Measurements from ENCODE around the gene MXRA8.
A peak's percentile ranks its signal among the peaks of the same experiment; 100 is the strongest.

MXRA8 gene

DNA sequence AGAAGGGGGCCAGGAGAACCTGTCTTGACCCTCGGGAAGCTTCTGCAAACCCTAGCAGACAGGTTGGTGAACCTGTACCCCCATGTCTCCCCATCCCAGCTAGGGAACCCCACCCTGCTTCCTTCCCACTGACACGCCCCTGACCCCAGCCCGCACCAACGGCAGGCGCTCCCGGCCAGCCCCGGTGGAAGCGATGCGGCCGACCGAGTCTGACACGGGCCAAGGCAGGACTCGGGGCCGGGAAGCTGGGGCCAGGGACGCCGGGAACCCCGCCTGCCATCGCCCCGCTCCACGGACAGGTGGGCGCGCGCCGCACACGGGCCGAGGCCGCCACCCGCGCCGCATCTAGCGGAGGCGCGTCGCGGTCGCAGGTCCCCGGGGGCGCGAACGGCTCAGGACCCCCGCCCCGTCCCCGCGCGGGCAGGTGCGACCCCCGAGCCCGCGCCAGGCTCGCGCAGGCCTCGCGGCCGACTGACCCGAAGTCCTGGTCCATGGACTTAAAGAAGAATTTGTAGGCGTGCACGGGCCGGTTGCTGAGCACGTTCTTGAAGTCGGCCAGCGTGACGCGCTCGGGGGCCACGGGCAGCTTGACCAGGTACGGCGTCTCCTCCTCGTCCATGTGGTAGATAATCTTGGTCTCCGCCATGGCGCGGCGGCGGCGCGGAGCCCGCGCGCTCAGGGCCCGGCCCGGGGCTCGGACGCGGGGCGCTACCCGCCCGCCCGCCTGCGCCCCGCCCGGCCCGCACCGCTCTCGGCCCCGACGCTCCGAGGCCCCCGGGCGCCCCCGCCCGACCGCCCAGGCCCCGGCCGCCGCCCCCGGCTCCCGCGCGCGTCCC lies 9.7 kb downstream of the MXRA8 start:
- no peak for DNase-seq

DNA sequence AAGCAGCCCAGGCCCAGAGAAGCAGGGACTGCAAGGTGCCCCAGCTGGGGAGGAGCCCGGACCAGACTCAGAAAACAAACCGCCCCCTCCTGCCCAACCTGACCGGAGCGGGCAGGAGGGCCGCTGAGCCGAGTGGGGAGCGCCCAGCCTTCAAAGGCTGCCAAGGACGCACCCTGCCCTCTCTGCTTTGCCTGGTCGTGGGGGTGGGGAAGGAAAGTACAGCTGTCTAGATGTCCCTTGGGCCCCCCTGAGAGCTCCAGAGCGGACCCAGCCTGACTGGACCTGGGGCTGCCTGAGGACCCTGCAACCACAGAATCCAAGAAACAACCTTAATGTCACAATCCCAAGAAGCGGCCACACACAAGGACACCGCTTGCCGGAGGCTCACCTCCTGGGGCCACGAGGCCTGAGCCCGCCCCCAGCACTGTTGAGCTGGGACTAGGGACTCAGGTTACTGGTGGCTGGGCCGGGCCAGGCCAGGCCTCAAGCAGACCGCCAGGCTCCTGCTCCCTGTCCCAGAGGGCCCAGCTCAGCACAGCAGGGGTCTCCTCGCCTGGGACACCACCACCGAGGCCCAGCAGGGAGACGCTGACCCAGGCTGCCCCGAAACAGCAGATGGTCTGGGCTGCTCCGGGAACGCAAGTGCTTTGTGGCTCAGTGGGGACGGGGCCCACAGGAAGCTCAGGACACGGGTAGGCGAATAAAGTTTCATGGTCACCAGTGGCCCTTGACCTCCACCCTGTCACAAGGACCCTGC lies 10.5 kb downstream of the MXRA8 start:
- no peak for DNase-seq

DNA sequence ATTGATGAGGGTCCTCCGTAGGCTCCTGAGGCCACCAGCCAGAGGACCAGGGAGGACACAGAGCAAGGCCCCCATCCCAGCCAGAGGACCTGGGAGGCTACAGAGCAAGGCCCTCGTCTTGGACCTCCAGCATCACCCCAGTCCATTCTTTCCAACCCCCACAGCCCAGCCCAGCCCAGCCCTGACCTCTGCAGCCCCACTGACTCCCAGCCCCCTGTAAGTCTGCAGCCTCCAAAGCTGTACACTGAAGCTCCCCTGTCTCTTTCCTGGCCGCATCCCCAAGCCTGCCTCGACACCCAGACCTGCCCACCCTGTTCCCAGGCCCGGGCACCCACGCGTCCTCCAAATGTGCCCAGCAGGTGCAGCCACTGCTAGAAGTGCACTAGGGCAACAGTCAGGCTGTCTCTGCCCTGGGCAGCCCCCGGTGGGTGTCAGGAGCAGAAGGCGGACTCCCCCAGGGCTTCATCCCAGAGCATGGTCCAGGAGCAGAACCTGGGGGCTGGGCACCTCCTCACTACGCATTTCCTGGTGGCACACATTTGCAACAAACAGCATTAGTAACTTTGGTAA lies 11.2 kb downstream of the MXRA8 start:
- no peak for DNase-seq

DNA sequence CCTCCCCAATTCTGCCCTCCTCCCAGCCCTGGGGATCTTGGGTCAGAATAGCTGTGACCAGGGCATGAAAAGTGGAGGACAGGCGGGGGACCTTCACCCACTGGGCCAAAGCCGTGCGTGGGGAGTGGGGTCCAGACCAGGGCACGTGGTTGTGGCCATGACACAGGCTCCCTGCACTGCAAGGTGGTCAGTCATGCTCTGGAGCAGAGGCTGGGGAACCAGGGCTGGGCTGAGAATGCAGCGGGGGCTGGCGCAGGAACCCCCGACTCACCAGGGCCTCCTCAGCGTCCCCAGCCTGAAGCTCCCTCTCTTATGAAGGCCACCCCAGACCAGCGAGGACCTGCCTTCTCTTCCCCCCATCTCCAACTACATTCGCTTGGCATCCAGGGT lies 11.9 kb downstream of the MXRA8 start:
- no peak for DNase-seq

DNA sequence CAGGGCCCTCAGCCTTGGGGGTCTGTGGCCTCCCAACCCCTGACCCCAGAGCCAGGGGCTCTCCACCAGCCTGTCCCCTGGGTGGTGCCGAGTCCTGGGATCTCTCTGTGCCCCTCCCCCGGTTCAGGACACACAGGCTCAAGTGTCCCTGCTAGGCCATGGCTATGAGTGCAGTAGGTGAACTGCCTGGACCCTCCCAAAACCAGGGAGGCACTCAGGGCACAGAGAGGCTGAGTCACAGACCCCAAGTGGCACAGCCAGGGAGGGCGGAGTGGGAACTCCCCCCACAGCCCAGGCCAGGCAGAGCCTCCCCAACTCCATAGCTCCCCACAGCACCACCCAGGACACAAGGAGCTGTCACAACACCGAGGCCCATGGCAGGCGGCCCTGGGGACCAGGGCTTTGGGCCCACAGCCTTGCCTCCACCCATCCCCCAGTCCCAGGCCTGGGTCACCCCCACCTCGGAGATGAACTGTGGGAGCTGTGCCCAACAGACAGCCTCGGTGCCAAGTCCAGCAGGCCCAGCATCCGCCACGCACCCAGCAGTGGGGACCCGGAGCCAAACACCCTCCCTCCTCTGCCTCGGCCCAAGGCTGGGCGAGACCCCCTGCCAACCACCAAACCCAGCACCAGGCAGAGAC lies 12.4 kb downstream of the MXRA8 start:
- DNase-seq: peak in 1 of 2 donors; percentile 28

DNA sequence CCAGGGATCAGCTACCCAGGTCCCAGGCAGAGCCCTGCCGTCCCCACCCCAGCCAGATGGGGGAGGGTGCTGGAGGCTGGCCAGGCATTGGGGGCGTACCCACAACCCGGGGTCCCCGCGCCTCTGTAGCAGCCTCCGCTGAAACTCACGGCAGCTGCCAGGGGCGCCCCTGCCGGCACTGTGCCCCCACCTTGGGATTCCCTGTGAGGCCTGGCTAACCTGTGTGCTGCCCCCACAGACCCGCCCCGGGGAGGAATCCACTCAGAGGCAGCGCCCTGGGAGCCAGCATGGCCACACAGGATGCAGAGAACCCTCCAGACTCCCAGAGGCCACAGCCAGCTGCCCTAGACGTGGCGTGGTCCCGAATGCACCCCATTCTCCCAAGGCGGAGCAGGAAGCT lies 13.0 kb downstream of the MXRA8 start:
- no peak for DNase-seq

DNA sequence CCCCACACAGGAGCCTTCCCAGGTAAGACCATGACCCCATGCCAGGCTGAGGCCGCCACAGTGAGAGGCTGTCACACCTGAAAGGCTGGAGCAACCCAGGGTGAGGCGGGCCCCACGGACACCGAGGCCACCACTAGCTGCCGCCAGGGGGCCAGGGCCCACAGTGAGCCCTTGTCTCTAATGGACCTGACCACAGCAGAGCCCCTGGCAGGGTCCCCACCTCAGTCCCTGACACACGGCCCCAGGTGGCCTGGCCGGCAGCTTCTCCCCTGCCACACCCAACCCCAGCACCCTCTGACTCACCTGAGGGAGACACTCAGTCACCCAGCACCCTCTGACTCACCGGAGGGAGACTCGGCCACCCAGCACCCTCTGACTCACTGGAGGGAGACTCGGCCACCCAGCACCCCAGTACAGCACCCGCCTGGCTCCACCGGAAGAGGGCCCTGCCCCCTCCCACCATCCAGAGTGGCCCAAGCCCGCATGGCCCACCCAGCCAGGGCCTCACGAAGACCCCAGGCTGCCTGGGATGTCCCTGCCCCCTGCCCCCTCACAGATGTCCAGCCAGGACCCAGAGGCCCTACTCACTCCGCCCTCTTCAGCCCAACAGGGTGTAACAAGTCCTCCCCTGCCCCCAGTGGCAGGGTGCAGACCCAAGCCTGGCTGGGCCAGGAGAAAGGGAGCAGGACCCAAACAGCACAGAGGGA lies 13.5 kb downstream of the MXRA8 start:
- DNase-seq: no peak

DNA sequence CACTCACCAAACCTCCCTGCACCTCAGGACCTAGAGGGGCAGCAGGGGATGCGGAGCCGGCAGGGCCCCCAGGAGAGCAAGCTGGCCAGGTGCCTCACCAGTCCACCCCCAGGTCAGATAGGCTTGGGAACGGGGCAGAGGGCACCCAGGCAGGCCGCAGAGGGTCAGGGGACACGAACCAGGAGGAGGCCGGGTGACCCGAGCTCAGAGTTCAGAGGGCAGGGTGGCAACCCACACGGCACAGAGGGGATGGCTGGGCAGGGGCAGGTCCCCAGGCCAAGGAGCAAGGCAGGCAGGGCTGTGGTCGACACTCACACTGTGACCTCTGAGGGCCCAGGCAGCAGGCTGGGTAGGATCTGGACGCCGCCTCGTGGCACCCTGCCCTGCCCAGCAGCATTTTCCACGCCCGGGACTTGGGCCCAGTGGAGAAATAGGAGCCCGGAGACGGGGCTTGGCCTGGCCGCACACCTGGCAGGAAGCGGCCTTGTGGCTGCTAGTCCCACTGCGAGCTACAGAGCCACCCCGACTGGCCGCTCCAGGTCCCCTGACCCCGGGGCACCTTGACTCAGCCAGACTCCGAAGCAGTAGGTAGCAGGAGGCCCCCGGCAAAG lies 14.4 kb downstream of the MXRA8 start:
- no peak for DNase-seq

DNA sequence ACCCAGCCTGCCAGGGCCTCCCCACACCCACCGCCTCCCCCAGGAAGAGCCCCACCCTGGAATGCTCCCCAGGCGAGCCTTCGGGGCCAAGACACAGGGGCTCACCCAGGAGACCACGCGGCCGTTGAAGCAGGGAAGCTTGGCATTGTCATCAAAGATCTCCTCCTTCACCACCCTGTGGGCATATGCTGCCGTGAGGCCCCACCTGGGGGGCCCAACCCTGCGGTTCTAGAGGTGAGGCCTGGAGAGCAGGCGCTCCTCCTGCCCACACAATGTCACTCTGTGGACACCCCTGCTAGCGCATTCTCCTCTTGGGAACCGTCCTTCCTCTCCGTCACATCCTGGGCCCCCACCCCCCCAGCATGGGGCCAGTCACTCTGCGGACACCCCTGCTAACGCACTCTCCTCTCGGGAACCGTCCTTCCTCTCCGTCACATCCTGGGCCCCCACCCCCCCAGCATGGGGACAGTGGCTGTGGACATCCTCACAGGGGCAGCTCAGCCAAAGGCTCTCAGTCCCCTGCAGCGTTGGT lies 15.7 kb downstream of the MXRA8 start:
- DNase-seq: no peak

DNA sequence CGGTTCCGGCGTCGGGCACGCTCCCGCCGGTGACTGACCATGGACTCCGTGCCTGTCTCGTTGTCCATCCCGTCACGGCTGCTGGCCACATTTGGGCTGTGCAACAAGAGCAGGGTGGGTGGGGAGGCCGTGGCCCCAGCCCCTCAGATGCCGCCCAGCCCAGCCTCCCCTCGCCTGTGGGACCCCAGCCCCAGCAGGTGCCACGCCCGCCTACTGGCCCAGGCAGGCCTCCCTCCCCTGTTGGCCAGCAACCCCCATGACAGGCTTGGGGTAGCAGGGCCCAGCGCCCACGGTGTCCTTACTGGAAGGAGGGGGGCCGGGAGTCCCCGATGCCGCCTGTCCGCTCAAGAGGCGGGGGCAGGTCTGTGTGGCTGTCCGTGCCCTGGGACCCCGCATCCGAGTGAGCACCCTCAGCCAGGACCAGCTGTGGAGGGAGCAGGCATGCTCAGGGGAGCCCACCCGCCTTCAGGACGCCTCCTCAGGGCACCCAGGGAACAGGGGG lies 16.2 kb downstream of the MXRA8 start:
- no peak for DNase-seq

DNA sequence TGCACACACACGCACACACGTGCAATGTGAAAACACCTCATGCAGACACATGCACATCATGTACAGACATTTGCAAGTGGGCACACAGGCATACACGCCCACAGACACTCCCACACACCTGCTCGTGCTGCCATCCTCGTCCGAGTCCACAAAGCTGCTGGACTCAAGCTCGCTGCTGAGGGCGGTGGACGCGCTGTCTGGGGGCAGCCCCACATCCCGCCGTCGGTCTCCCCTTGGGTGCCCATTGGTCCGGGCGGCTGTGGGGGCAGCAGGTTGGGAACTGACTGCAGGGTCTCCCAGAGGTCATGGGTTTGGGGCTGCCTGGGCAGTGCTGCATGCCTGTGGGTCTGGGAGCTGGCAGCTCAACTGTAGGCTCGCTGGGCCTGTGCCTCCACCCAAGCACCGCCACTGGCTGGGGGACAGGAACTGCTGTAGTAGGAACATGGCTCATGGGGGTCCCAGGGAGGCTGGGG lies 16.8 kb downstream of the MXRA8 start:
- no peak for DNase-seq

DNA sequence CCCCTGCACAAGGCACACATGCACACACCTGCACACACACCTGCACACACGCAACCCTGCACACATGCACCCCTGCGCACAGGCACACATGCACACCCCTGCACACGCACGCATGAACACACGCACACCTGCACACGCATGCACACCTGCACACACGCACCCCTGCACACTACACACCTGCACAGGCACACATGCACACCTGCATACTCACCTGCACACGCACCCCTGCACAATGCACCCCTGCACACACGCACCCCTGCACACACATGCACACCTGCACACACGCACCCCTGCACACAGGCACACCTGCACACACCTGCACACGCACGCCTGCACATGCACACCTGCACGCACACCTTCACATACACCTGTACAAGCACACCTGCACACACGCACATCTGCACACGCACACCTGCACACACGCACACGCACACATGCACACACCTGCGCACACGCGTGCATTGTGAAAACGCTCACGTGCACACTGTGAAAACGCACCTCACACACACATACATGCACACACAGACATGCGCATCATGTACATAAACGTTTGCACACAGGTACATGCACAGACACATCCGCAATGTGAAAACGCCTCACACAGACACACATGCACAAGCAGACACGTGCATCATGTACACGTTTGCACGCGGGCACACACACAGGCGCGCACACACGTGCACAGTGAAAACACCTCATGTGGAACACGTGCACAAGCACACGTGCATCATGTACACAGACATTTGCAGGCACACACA lies 17.4 kb downstream of the MXRA8 start:
- DNase-seq: no peak

DNA sequence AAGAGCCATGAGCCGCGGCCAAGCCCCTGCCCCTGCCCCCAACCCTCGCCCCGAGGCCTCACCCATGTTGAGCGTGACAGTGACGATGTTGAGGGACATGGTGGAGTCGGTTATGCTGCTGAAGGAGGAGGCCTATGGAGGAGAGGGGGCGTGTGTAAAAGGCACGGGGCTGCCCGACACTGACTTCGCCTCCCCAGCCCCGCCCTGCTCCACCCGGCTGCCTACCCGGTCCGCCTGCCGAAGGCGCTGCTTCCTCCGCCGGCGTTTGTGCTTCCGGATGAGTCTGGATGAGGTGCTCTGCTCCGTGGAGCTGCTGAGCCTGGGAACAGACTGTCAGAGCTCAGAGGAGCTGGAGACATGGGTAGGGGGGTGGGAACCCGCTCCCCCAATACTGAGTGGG lies 18.2 kb downstream of the MXRA8 start:
- no peak for DNase-seq

DNA sequence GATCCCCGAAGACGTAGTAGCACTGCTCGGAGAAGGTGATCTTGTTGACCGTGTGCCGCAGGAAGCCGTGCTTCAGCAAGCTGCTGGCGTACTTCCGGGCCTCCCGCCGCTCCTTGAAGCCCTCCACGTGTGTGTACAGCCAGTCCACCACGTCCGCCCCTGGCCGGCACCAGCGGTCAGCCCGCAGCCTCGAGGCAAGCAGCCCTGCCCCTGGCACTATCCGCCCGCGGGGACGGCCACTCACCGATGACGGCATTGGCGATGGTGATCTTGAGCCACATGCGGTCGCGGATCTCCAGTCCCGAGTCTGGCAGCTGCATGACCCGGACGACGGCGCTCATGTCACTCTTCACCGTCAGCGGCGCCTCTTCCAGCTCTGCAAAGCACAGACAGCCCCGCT lies 20.1 kb downstream of the MXRA8 start:
- DNase-seq: no peak

DNA sequence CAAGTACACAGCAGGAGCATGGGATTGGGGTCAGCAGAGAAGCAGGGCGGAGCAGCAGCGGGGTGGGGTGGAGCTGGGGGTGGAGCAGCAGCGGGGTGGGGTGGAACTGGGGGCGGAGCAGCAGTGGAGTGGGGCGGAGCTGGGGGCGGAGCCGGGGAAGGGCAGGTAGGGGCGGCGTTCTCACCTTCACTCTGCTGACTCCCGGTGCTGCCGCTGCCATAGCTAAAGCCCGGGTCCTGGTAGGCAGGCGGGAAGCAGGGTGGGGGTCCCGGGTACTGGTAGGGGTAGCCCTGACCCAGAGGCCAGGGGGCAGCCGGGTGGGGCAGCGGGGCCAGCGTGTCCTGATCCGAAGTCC lies 20.6 kb downstream of the MXRA8 start:
- no peak for DNase-seq

DNA sequence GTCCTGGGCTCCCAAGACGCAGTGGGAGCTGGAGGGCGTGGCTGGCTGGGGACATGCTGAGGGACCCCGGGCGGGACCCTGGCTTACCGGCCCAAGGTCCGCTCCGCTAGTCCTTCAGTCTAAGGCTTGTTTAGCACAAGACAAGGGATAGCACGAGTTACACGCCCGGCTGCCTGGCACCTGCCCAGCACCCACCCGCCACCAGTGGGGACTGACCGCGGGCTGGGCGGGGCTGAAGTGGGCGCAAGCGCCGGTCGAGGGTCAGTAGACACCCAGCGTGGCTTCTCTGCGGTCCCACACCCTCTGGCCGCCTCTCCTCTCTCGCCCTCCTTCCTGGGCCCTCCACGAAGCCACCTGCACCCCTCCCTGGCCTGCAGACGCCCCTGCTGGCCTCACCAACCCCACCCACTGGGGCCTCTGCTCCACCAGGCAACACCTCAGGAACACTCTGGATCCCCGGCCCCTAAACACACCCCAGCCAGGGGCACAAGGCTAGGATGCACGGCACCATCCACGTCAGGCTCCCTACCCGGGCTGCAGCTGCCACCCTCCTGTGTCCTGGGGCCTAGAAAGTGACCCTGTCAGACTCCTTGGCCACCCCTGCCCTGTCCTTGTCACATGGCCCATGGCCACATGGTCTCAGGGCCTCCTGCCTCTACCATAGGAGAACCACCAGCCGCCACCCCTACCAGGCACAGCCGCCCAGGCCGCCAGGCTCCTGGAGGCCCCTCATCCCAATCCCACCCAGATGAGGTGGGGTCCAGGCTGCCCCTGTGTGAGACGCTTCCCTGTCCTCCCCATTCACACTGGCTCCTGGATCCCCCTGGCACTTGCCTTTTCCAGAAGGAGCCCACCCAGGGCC lies 21.2 kb downstream of the MXRA8 start:
- no peak for DNase-seq

DNA sequence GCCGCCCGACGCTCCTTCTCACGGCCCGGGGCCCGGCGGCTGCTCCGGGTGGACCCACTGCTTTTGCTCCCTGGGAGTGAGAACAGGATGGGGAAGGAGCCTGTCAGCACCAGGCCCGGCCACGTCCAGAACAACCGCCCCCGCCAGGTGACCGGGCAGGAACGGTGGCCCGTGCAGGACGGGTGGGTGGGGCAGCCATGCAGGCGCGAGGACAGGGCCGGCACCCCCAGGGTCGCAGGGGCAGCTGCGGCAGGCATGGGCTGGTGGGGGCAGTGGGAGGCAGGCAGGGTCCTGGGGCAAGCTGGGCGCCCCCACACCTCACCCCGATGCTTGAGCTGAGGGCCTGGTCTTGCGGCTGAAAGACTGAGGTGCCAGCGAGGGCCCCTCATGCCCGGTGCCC lies 21.9 kb downstream of the MXRA8 start:
- DNase-seq: no peak

DNA sequence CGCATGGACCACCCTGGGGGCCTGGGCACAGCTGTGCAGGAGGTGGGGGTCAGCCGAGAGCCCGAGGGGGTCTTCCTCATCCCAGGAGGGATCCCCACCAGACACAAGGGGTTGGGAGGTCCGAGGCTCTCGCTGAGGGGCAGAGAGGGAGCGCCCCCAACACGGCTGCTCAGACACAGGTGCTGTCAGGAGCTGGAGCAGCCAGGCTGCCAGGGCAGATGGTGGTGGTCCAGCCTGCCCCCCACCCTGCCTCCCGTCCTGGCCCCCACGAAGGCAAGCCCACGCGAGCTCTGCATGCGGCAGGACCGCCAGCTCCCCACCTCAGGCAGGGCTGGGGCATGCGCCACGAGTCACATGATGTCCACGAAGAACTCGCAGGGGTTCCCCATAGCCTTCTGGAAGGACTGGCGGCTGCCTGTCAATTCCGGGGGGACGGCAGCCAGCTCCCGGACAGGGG lies 22.5 kb downstream of the MXRA8 start:
- DNase-seq: no peak

DNA sequence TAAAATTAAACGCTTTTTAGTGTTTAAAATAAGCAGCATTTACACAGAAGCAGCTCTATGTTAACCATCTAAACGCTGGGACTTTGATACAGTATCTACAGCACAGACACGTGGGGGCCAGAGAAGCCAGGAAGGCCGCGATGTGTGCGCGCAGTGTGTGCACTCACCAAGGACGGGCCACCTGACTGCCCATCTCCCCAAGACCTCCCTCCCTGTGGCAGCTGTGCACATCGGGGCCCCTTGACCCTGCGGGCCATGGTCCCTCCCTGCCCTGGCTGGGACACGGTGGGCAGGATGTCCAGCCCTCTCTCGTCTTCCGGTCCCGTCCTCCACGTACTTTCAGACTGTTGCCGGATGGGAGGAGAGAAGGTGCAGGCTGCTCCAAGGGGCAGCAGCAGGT lies 23.1 kb downstream of the MXRA8 start:
- no peak for DNase-seq

DNA sequence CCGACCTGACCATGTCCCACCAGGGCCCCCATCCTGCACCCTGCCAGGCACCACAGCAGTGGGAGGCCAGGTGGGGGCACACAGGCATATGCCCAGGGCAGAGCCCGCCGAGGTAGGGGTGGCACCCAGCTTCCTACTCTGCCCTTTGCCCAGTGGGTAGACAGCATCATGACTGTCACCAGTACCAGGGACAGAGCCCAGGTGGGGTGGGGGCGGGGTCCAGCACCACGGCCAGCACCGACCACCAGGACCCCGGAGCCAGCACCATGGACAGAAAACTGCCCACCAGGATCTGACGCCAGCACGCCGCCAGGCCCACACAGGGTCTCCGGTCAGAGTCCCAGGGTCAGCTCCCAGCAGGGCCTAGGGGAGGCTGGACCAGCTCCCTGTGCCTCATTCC lies 23.5 kb downstream of the MXRA8 start:
- no peak for DNase-seq

All from hippocampal formation (tissue), 2 donors.